ENCODE results near the gene PRRT1. TPM values are rescaled to one million over a fixed set of nuclear protein-coding genes. Genes with fewer than 3 reads are reported as not detected.
"Not testable (repeated sequence)": the region's sequence is repeated elsewhere in the genome, so short reads cannot be mapped to it uniquely, and the experiment has no call there.

The PRRT1 gene
- total and polyA plus RNA-seq, 11 donors, result 0.28 to 1.1 (median 0.62) TPM

- peaks cover 4 to 84% (median 64%) of the 10 kb centered on the region in 12 donors for H3K4me1 ChIP-seq
- WGBS, 4 donors, result 13 to 27% (median 20%) methylated on average over 10 to 13 of the region's 13 CpGs
Measured at GRCh38 chr6:32188381-32189068, 36.8 kb upstream of the PRRT1 start.

GRCh38 chr6:32187725-32188380 is 36.1 kb upstream of the PRRT1 start:
- H3K27me3 ChIP-seq; intact Hi-C loops (cut with DNase I); H3K9me3 ChIP-seq; ATAC-seq; DNase-seq: not testable (repeated sequence)
- Histone ChIP-seq H3K27ac (peak overlapping the region in 11 of 12 donors; percentile 93 to 100 (median 98)), H3K36me3 (peaks cover 0 to 40% (median 27%) of the 10 kb centered on the region in 9 donors), H3K4me1 (peaks cover 4 to 83% (median 61%) of the 10 kb centered on the region in 12 donors), H3K4me3 (peak overlapping the region in 8 of 12 donors; percentile 74 to 93 (median 84))
- 67 to 82% (median 75%) methylated on average over 14 to 18 of the region's 18 CpGs for WGBS, 4 donors

More at GRCh38 chr6:32188381-32189068, 36.8 kb upstream of the PRRT1 start:
- DNase-seq, result peak in 1 of 5 donors; percentile 26
- no peak for ATAC-seq
- TF ChIP-seq POLR2A (IDR thresholded peaks at IDR 0.05) (no peak), CTCF (IDR thresholded peaks at IDR 0.05) (no peak)
- no peaks in the 10 kb centered on the region for H3K27me3 ChIP-seq
- peak overlapping the region; percentile 90 to 100 (median 97) for H3K27ac ChIP-seq
- peak overlapping the region in 11 of 12 donors; percentile 59 to 93 (median 81) for H3K4me3 ChIP-seq
- H3K9me3 ChIP-seq, result no peaks in the 10 kb centered on the region
- intact Hi-C loops (cut with DNase I), result no loop called here
- H3K36me3 ChIP-seq, result peaks cover 0 to 33% (median 21%) of the 10 kb centered on the region in 9 donors

- intact Hi-C loops (cut with DNase I), result no loop called here
- TF ChIP-seq CTCF (IDR thresholded peaks at IDR 0.05), result no peak
- DNase-seq, result no peak
- H3K36me3 ChIP-seq, result peaks cover 0 to 47% (median 32%) of the 10 kb centered on the region in 9 donors
- peak overlapping the region in 11 of 12 donors; percentile 4 to 100 (median 94) for H3K27ac ChIP-seq
- no peaks in the 10 kb centered on the region for H3K9me3 ChIP-seq
- WGBS, 4 donors, result 59 to 68% (median 62%) methylated on average over 12 of the region's 12 CpGs
- peaks cover 4 to 83% (median 59%) of the 10 kb centered on the region in 12 donors for H3K4me1 ChIP-seq
- H3K4me3 ChIP-seq, result peak overlapping the region in 2 of 12 donors; percentile 87 to 93
- H3K27me3 ChIP-seq, result no peaks in the 10 kb centered on the region
- no peak for ATAC-seq
Measured at GRCh38 chr6:32187009-32187709, 35.4 kb upstream of the PRRT1 start.

GRCh38 chr6:32186151-32186840 is 34.6 kb upstream of the PRRT1 start:
- not testable (repeated sequence) for H3K4me3 ChIP-seq

GRCh38 chr6:32185681-32186131 is 34.0 kb upstream of the PRRT1 start:
- H3K27ac ChIP-seq, result peak overlapping the region in 11 of 12 donors; percentile 41 to 100 (median 84)

More at GRCh38 chr6:32186151-32186840, 34.6 kb upstream of the PRRT1 start:
- H3K36me3 ChIP-seq, result peaks cover 0 to 56% (median 37%) of the 10 kb centered on the region in 9 donors
- H3K27ac ChIP-seq, result peak overlapping the region in 11 of 12 donors; percentile 41 to 100 (median 84)
- intact Hi-C loops (cut with DNase I); H3K27me3 ChIP-seq; ATAC-seq; H3K9me3 ChIP-seq; DNase-seq: not testable (repeated sequence)
- 59 to 64% (median 62%) methylated on average over 10 of the region's 10 CpGs for WGBS, 4 donors
- H3K4me1 ChIP-seq, result peaks cover 4 to 85% (median 61%) of the 10 kb centered on the region in 12 donors

More at GRCh38 chr6:32185681-32186131, 34.0 kb upstream of the PRRT1 start:
- H3K9me3 ChIP-seq; H3K27me3 ChIP-seq; intact Hi-C loops (cut with DNase I); H3K4me3 ChIP-seq: not testable (repeated sequence)
- 10 to 21% (median 18%) methylated on average over 11 of the region's 11 CpGs for WGBS, 4 donors
- Histone ChIP-seq H3K36me3 (peaks cover 0 to 62% (median 43%) of the 10 kb centered on the region in 9 donors), H3K4me1 (peaks cover 4 to 79% (median 61%) of the 10 kb centered on the region in 12 donors)
- ATAC-seq (peak; percentile 57 to 73 (median 67)), DNase-seq (peak; percentile 77 to 89 (median 88))
